Fibroblast of pulmonary artery (primary cell): ENCODE results near the gene CEACAM19.

Experiments used
- DNase-seq: peaks from one replicate; pipeline ENCODE4 v3.0.0-alpha.2; 2010; ENCODE audit warnings: low read depth
- H3K4me3 ChIP-seq: replicated peaks from 2 replicates; pipeline ENCODE4 v1.5.1; 2011; ENCODE audit warnings: low read depth, mild to moderate bottlenecking, control low read depth, low read length, moderate library complexity
- CTCF ChIP-seq: IDR thresholded peaks from 2 replicates; pipeline ENCODE4 v1.5.1; 2011; ENCODE audit warnings: mild to moderate bottlenecking, control low read depth, low read length, inconsistent platforms; ENCODE audit errors: missing control alignments

The CEACAM19 gene

GRCh38 chr19:44692379-44692721 is 21.1 kb downstream of the CEACAM19 start:
- no peak for DNase-seq
- H3K4me3 ChIP-seq, result no peak overlapping the region
- TF ChIP-seq CTCF, result no peak

GRCh38 chr19:44694184-44694579 is 22.9 kb downstream of the CEACAM19 start:
- H3K4me3 ChIP-seq, result no peak overlapping the region
- DNase-seq, result no peak
- peak; percentile 34 for TF ChIP-seq CTCF

GRCh38 chr19:44696939-44697669 is 25.8 kb downstream of the CEACAM19 start:
- no peak for DNase-seq
- no peak overlapping the region for H3K4me3 ChIP-seq
- no peak for TF ChIP-seq CTCF

- no peak for TF ChIP-seq CTCF
- no peak overlapping the region for H3K4me3 ChIP-seq
- no peak for DNase-seq
These were observed 26.4 kb downstream of the CEACAM19 start for GRCh38 chr19:44697670-44698034.

GRCh38 chr19:44698492-44699201 is 27.4 kb downstream of the CEACAM19 start, which contains the start of gene CEACAM16:
TSS of gene CEACAM16 (plus strand) at chr19:44699151. CDS start at chr19:44701457, 2,306 bp downstream.
- no peak within 1 kb of the TSS for H3K4me3 ChIP-seq
- TF ChIP-seq CTCF, result no peak
- DNase-seq, result no peak

- H3K4me3 ChIP-seq, result no peak overlapping the region
- DNase-seq, result no peak
- TF ChIP-seq CTCF, result no peak
These were observed 29.3 kb downstream of the CEACAM19 start for GRCh38 chr19:44700547-44700946.
